Measurements from ENCODE around the gene PLSCR5.

- TF ChIP-seq GATA3 (IDR thresholded peaks at IDR 0.05; ENCODE audit: low read depth, low read length) (no peak), GATA2 (IDR thresholded peaks at IDR 0.05; ENCODE audit: low read depth, low read length) (no peak)
Observed at GRCh38 chr3:146611096-146611495, 6.0 kb upstream of the PLSCR5 start.

Data from SH-SY5Y (cell line).